ENCODE results near the gene SLC7A6.

Gene SLC7A6

DNA sequence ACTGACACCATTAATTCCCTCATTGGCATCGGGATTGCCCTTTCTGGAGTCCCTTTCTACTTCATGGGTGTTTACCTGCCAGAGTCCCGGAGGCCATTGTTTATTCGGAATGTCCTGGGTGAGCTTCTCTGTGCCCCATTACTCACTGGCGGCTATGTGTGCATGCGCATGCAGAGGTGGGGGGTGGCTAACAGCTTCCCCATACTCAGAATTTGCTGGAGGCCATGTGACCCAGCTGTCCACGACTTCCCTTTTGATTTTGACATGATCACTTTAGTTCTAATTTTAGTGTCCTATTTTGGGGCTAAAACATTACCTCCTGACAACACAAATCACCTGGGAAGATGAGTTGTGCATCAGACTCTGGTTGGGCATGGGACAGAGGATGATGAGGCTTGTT is 32.4 kb downstream of the SLC7A6 start:
- H3F3A ChIP-seq (ENCODE audit: insufficient read depth, low read length), result peaks cover 1% of the 10 kb centered on the region; the same call in 1 of the 2 replicates
- H3K36me3 ChIP-seq (ENCODE audit: insufficient read depth, low read length), result peaks cover 97% of the 10 kb centered on the region
- no peaks in the 10 kb centered on the region for H4K20me1 ChIP-seq (ENCODE audit: insufficient read depth, low read length)
- no peak overlapping the region for H3K9ac ChIP-seq (ENCODE audit: low read length)
- H3K27ac ChIP-seq (ENCODE audit: low read depth, low read length, poor library complexity, severe bottlenecking), result no peak overlapping the region
- H3K79me2 ChIP-seq (ENCODE audit: insufficient read depth, low read length), result no peaks in the 10 kb centered on the region
- H3K4me3 ChIP-seq (ENCODE audit: low read depth, low read length, poor library complexity, severe bottlenecking), result no peak overlapping the region
- H3K27me3 ChIP-seq (ENCODE audit: insufficient read depth, low read length), result no peaks in the 10 kb centered on the region
- no peak overlapping the region for H3K4me2 ChIP-seq (ENCODE audit: low read length)
- no peaks in the 10 kb centered on the region for H3K9me3 ChIP-seq (ENCODE audit: low read length)
- H2AFZ ChIP-seq (ENCODE audit: low read length), result no peak overlapping the region
- H3K4me1 ChIP-seq (ENCODE audit: insufficient read depth, low read length, severe bottlenecking), result no peaks in the 10 kb centered on the region
- no peaks in the 10 kb centered on the region for H3K9me2 ChIP-seq (ENCODE audit: low read depth, low read length)
- TF ChIP-seq, protein P1, sequence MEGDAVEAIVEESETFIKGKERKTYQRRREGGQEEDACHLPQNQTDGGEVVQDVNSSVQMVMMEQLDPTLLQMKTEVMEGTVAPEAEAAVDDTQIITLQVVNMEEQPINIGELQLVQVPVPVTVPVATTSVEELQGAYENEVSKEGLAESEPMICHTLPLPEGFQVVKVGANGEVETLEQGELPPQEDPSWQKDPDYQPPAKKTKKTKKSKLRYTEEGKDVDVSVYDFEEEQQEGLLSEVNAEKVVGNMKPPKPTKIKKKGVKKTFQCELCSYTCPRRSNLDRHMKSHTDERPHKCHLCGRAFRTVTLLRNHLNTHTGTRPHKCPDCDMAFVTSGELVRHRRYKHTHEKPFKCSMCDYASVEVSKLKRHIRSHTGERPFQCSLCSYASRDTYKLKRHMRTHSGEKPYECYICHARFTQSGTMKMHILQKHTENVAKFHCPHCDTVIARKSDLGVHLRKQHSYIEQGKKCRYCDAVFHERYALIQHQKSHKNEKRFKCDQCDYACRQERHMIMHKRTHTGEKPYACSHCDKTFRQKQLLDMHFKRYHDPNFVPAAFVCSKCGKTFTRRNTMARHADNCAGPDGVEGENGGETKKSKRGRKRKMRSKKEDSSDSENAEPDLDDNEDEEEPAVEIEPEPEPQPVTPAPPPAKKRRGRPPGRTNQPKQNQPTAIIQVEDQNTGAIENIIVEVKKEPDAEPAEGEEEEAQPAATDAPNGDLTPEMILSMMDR (IDR thresholded peaks at IDR 0.05; ENCODE audit: low read length), result no peak
- TF ChIP-seq EZH2 (IDR thresholded peaks at IDR 0.05; ENCODE audit: borderline replicate concordance, low read length), result no peak

GRCh38 chr16:68297908-68298307 is 33.6 kb downstream of the SLC7A6 start:
- Histone ChIP-seq H3K4me1 (ENCODE audit: insufficient read depth, low read length, severe bottlenecking) (no peaks in the 10 kb centered on the region), H3K4me3 (ENCODE audit: low read depth, low read length, poor library complexity, severe bottlenecking) (no peak overlapping the region), H3K27ac (ENCODE audit: low read depth, low read length, poor library complexity, severe bottlenecking) (no peak overlapping the region), H3K4me2 (ENCODE audit: low read length) (no peak overlapping the region), H2AFZ (ENCODE audit: low read length) (no peak overlapping the region), H3K9me3 (ENCODE audit: low read length) (no peaks in the 10 kb centered on the region), H4K20me1 (ENCODE audit: insufficient read depth, low read length) (no peaks in the 10 kb centered on the region), H3K36me3 (ENCODE audit: insufficient read depth, low read length) (peaks cover 98% of the 10 kb centered on the region), H3K27me3 (ENCODE audit: insufficient read depth, low read length) (no peaks in the 10 kb centered on the region), H3K9ac (ENCODE audit: low read length) (no peak overlapping the region), H3K79me2 (ENCODE audit: insufficient read depth, low read length) (no peaks in the 10 kb centered on the region), H3F3A (ENCODE audit: insufficient read depth, low read length) (peaks cover 3% of the 10 kb centered on the region; the same call in 1 of the 2 replicates), H3K9me2 (ENCODE audit: low read depth, low read length) (no peaks in the 10 kb centered on the region)
- TF ChIP-seq, protein P1 (IDR thresholded peaks at IDR 0.05; ENCODE audit: low read length), result no peak
- no peak for TF ChIP-seq EZH2 (IDR thresholded peaks at IDR 0.05; ENCODE audit: borderline replicate concordance, low read length)

DNA sequence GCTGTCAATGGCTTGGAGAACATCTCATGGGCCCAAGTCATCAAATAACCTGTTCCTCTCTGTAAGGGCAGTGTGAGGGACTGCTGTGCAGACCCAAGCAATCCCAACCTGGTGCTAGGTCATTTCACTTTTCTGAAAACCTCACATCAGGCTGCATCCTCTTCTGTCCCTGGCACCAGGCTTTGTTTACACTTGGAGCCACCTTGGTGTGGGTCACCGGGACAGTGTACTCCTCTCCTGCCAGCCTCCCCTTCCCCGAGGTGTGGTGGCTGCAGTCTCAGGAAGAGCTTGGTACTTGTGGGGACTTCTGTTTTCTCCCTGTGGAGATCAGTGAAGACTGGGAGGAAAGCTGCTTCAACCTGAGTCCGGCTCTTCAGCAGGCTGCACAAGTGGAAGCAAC is 34.0 kb downstream of the SLC7A6 start:
- Histone ChIP-seq H2AFZ (ENCODE audit: low read length) (no peak overlapping the region), H3K4me1 (ENCODE audit: insufficient read depth, low read length, severe bottlenecking) (no peaks in the 10 kb centered on the region), H3F3A (ENCODE audit: insufficient read depth, low read length) (peaks cover 3% of the 10 kb centered on the region; the same call in 1 of the 2 replicates), H4K20me1 (ENCODE audit: insufficient read depth, low read length) (no peaks in the 10 kb centered on the region), H3K9me2 (ENCODE audit: low read depth, low read length) (no peaks in the 10 kb centered on the region), H3K4me3 (ENCODE audit: low read depth, low read length, poor library complexity, severe bottlenecking) (no peak overlapping the region), H3K9me3 (ENCODE audit: low read length) (no peaks in the 10 kb centered on the region), H3K79me2 (ENCODE audit: insufficient read depth, low read length) (no peaks in the 10 kb centered on the region), H3K36me3 (ENCODE audit: insufficient read depth, low read length) (peaks cover 99% of the 10 kb centered on the region), H3K4me2 (ENCODE audit: low read length) (no peak overlapping the region), H3K9ac (ENCODE audit: low read length) (no peak overlapping the region), H3K27me3 (ENCODE audit: insufficient read depth, low read length) (no peaks in the 10 kb centered on the region), H3K27ac (ENCODE audit: low read depth, low read length, poor library complexity, severe bottlenecking) (no peak overlapping the region)
- TF ChIP-seq EZH2 (IDR thresholded peaks at IDR 0.05; ENCODE audit: borderline replicate concordance, low read length), result no peak
- TF ChIP-seq, protein P1 (IDR thresholded peaks at IDR 0.05; ENCODE audit: low read length), result no peak

All from OCI-LY1 (cell line).